ENCODE data around the gene SYNJ1. TPM values are rescaled to one million over a fixed set of nuclear protein-coding genes. Genes with fewer than 3 reads are reported as not detected.

SYNJ1 gene
- total and polyA plus RNA-seq, 9 of the 15 experiments (the other 6 are each of a cell fraction or from before 2014, with no cell fraction given) = 2.4 to 10.6 (median 5.6) TPM

- TF ChIP-seq MAZ (CRISPR knock-in tag; conservative IDR thresholded peaks at IDR 0.05 in 1 of 2, IDR thresholded peaks at IDR 0.05 in 1 of 2) (no peak), ZBTB11 (CRISPR knock-in tag; IDR thresholded peaks at IDR 0.05) (no peak), NR1H2 (CRISPR knock-in tag; IDR thresholded peaks at IDR 0.05) (no peak), RFX5 (IDR thresholded peaks at IDR 0.05; ENCODE audit: low read depth, low read length) (no peak), HBP1 (CRISPR knock-in tag; IDR thresholded peaks at IDR 0.05) (no peak), RBM39 (optimal IDR thresholded peaks at IDR 0.05; ENCODE audit: low read depth, low read length) (no peak), MAFF (IDR thresholded peaks at IDR 0.05; ENCODE audit: low read length) (no peak), MCM5 (IDR thresholded peaks at IDR 0.05; ENCODE audit: low read depth) (no peak), HMG20B (CRISPR knock-in tag; IDR thresholded peaks at IDR 0.05) (no peak), ZBTB1 (CRISPR knock-in tag; IDR thresholded peaks at IDR 0.05; ENCODE audit: borderline replicate concordance, low read depth) (no peak), ATF7 (IDR thresholded peaks at IDR 0.05) (no peak), NFRKB (IDR thresholded peaks at IDR 0.05; ENCODE audit: low read depth) (no peak), CTCFL (IDR thresholded peaks at IDR 0.05; ENCODE audit: borderline replicate concordance, insufficient read depth, low read depth, low read length, poor library complexity, severe bottlenecking) (peak; percentile 28), BHLHE40 (IDR thresholded peaks at IDR 0.05; ENCODE audit: low read length) (no peak), TCF3 (CRISPR knock-in tag; IDR thresholded peaks at IDR 0.05) (no peak), SIN3A (IDR thresholded peaks at IDR 0.05; ENCODE audit: borderline replicate concordance in 2 of 2, control insufficient read depth in 1 of 2, low read depth in 2 of 2, low read length in 2 of 2) (peak in 1 of 2 experiments; percentile 23; a peak in 1 of 4 replicates), ZZZ3 (IDR thresholded peaks at IDR 0.05) (no peak), POLR2AphosphoS5 (IDR thresholded peaks at IDR 0.05; ENCODE audit: control insufficient read depth, insufficient read depth, low read depth, low read length) (no peak), COPS2 (conservative IDR thresholded peaks at IDR 0.05) (no peak), KDM5B (IDR thresholded peaks at IDR 0.05; ENCODE audit: insufficient replicate concordance, low read depth, low read length) (no peak), PHF21A (IDR thresholded peaks at IDR 0.05; ENCODE audit: borderline replicate concordance, low read depth) (no peak), ZNF133 (CRISPR knock-in tag; IDR thresholded peaks at IDR 0.05) (no peak)
Observed at GRCh38 chr21:32770871-32771523, 43.2 kb upstream of the SYNJ1 start (continued).

Data from K562 (cell line).